ENCODE data around the gene PLA2G2D.

The PLA2G2D gene

GRCh38 chr1:20071416-20071815, 47.9 kb downstream of the PLA2G2D start:
- no peak overlapping the region for H3K4me3 ChIP-seq (ENCODE audit: insufficient read length, low read depth)
- TF ChIP-seq SUZ12 (IDR thresholded peaks at IDR 0.05; ENCODE audit: extremely low read depth, insufficient read depth, insufficient read length): no peak
- no peak for TF ChIP-seq ZNF274 (IDR thresholded peaks at IDR 0.05; ENCODE audit: low read depth, low read length)
- no peak for TF ChIP-seq YY1 (IDR thresholded peaks at IDR 0.05; ENCODE audit: insufficient read depth, insufficient read length)
- H3K9me3 ChIP-seq (ENCODE audit: insufficient read depth, low read length): no peaks in the 10 kb centered on the region
- no peaks in the 10 kb centered on the region for H3K4me1 ChIP-seq (ENCODE audit: insufficient read depth, insufficient read length)
- no peak overlapping the region for H3K9ac ChIP-seq (ENCODE audit: insufficient read length, low read depth)
- H3K27me3 ChIP-seq (ENCODE audit: insufficient read depth, insufficient read length): no peaks in the 10 kb centered on the region
- no peaks in the 10 kb centered on the region for H3K36me3 ChIP-seq (ENCODE audit: insufficient read depth, insufficient read length, low read length)
- no peak for DNase-seq (ENCODE audit: low read depth, low spot score)

GRCh38 chr1:20070357-20070756, 49.0 kb downstream of the PLA2G2D start:
- Histone ChIP-seq H3K36me3 (ENCODE audit: insufficient read depth, insufficient read length, low read length) (no peaks in the 10 kb centered on the region), H3K27me3 (ENCODE audit: insufficient read depth, insufficient read length) (no peaks in the 10 kb centered on the region), H3K4me1 (ENCODE audit: insufficient read depth, insufficient read length) (no peaks in the 10 kb centered on the region), H3K4me3 (ENCODE audit: insufficient read length, low read depth) (no peak overlapping the region), H3K9ac (ENCODE audit: insufficient read length, low read depth) (no peak overlapping the region), H3K9me3 (ENCODE audit: insufficient read depth, low read length) (no peaks in the 10 kb centered on the region)
- no peak for TF ChIP-seq YY1 (IDR thresholded peaks at IDR 0.05; ENCODE audit: insufficient read depth, insufficient read length)
- no peak for TF ChIP-seq ZNF274 (IDR thresholded peaks at IDR 0.05; ENCODE audit: low read depth, low read length)
- TF ChIP-seq SUZ12 (IDR thresholded peaks at IDR 0.05; ENCODE audit: extremely low read depth, insufficient read depth, insufficient read length): no peak
- DNase-seq (ENCODE audit: low read depth, low spot score): no peak

GRCh38 chr1:20069874-20070273, 49.5 kb downstream of the PLA2G2D start, which contains the start of gene PLA2G5:
TSS of gene PLA2G5 (plus strand) at chr1:20070194. CDS start at chr1:20084831, 14,637 bp downstream.
- TF ChIP-seq SUZ12 (IDR thresholded peaks at IDR 0.05; ENCODE audit: extremely low read depth, insufficient read depth, insufficient read length): no peak
- no peak for TF ChIP-seq YY1 (IDR thresholded peaks at IDR 0.05; ENCODE audit: insufficient read depth, insufficient read length)
- TF ChIP-seq ZNF274 (IDR thresholded peaks at IDR 0.05; ENCODE audit: low read depth, low read length): no peak
- H3K36me3 ChIP-seq (ENCODE audit: insufficient read depth, insufficient read length, low read length): no peaks in the 10 kb centered on the region
- H3K9ac ChIP-seq (ENCODE audit: insufficient read length, low read depth): no peak within 1 kb of the TSS
- H3K4me1 ChIP-seq (ENCODE audit: insufficient read depth, insufficient read length): no peaks in the 10 kb centered on the region
- DNase-seq (ENCODE audit: low read depth, low spot score): no peak
- no peaks in the 10 kb centered on the region for H3K27me3 ChIP-seq (ENCODE audit: insufficient read depth, insufficient read length)
- H3K4me3 ChIP-seq (ENCODE audit: insufficient read length, low read depth): no peak within 1 kb of the TSS
- no peaks in the 10 kb centered on the region for H3K9me3 ChIP-seq (ENCODE audit: insufficient read depth, low read length)

GRCh38 chr1:20068722-20069121, 50.6 kb downstream of the PLA2G2D start:
- TF ChIP-seq YY1 (IDR thresholded peaks at IDR 0.05; ENCODE audit: insufficient read depth, insufficient read length) (no peak), ZNF274 (IDR thresholded peaks at IDR 0.05; ENCODE audit: low read depth, low read length) (no peak), SUZ12 (IDR thresholded peaks at IDR 0.05; ENCODE audit: extremely low read depth, insufficient read depth, insufficient read length) (no peak)
- DNase-seq (ENCODE audit: low read depth, low spot score): no peak
- H3K9me3 ChIP-seq (ENCODE audit: insufficient read depth, low read length): no peaks in the 10 kb centered on the region
- H3K4me3 ChIP-seq (ENCODE audit: insufficient read length, low read depth): no peak overlapping the region
- H3K27me3 ChIP-seq (ENCODE audit: insufficient read depth, insufficient read length): no peaks in the 10 kb centered on the region
- H3K36me3 ChIP-seq (ENCODE audit: insufficient read depth, insufficient read length, low read length): no peaks in the 10 kb centered on the region
- no peak overlapping the region for H3K9ac ChIP-seq (ENCODE audit: insufficient read length, low read depth)
- no peaks in the 10 kb centered on the region for H3K4me1 ChIP-seq (ENCODE audit: insufficient read depth, insufficient read length)

- H3K4me3 ChIP-seq (ENCODE audit: insufficient read length, low read depth): no peak overlapping the region
- H3K4me1 ChIP-seq (ENCODE audit: insufficient read depth, insufficient read length): no peaks in the 10 kb centered on the region
- H3K36me3 ChIP-seq (ENCODE audit: insufficient read depth, insufficient read length, low read length): no peaks in the 10 kb centered on the region
- no peak overlapping the region for H3K9ac ChIP-seq (ENCODE audit: insufficient read length, low read depth)
- DNase-seq (ENCODE audit: low read depth, low spot score): no peak
- TF ChIP-seq YY1 (IDR thresholded peaks at IDR 0.05; ENCODE audit: insufficient read depth, insufficient read length): no peak
- TF ChIP-seq SUZ12 (IDR thresholded peaks at IDR 0.05; ENCODE audit: extremely low read depth, insufficient read depth, insufficient read length): no peak
- TF ChIP-seq ZNF274 (IDR thresholded peaks at IDR 0.05; ENCODE audit: low read depth, low read length): no peak
- H3K27me3 ChIP-seq (ENCODE audit: insufficient read depth, insufficient read length): no peaks in the 10 kb centered on the region
- no peaks in the 10 kb centered on the region for H3K9me3 ChIP-seq (ENCODE audit: insufficient read depth, low read length)
Observed at GRCh38 chr1:20063861-20064292, 55.5 kb downstream of the PLA2G2D start.
